ENCODE data around the gene COMMD10.

The COMMD10 gene

GRCh38 chr5:116272281-116272941 lies 187.6 kb downstream of the COMMD10 start:
- Mint-ChIP-seq H3K4me3 (no peak overlapping the region), H3K36me3 (peaks cover 34% of the 10 kb centered on the region)

GRCh38 chr5:116273448-116274242 lies 188.8 kb downstream of the COMMD10 start:
- ATAC-seq (ENCODE audit: low read depth) (no peak), DNase-seq (ENCODE audit: low spot score in 2 of 2) (no peak)
- no peak overlapping the region for H3K4me3 Mint-ChIP-seq
- H3K4me1 Mint-ChIP-seq: no peaks in the 10 kb centered on the region
- peaks cover 12% of the 10 kb centered on the region for H3K9me3 Mint-ChIP-seq
- peaks cover 35% of the 10 kb centered on the region for H3K36me3 Mint-ChIP-seq
- H3K27me3 Mint-ChIP-seq: no peaks in the 10 kb centered on the region
- no peak overlapping the region for H3K27ac Mint-ChIP-seq

More at GRCh38 chr5:116272281-116272941, 187.6 kb downstream of the COMMD10 start:
- Mint-ChIP-seq H3K9me3 (peaks cover 12% of the 10 kb centered on the region), H3K27me3 (no peaks in the 10 kb centered on the region), H3K27ac (no peak overlapping the region), H3K4me1 (no peaks in the 10 kb centered on the region)
- no peak for DNase-seq (ENCODE audit: low spot score in 2 of 2)
- no peak for ATAC-seq (ENCODE audit: low read depth)

DNA sequence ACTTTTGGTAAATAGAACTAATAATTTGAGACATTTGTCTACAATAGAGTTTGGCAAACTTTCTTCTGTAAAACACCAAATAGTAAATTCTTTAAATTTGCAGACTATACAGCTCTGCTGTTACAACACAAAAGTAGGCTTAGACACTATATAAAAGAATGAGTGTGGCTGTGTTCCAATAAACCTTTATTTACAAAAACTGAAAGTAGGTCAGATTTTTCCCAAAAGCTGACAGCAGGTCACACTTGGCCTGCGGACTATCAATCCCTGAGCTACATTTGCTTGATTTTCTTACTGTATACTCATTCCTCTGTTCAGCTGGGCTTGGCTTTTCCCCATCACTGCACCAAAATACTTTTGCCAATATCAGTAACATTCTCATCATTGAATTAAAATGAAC lies 189.4 kb downstream of the COMMD10 start:
- Mint-ChIP-seq H3K27me3 (no peaks in the 10 kb centered on the region), H3K27ac (no peak overlapping the region), H3K4me1 (no peaks in the 10 kb centered on the region), H3K4me3 (no peak overlapping the region), H3K36me3 (peaks cover 37% of the 10 kb centered on the region), H3K9me3 (peaks cover 12% of the 10 kb centered on the region)
- DNase-seq (ENCODE audit: low spot score in 2 of 2): no peak
- no peak for ATAC-seq (ENCODE audit: low read depth)

- H3K4me1 Mint-ChIP-seq: no peaks in the 10 kb centered on the region
- H3K4me3 Mint-ChIP-seq: no peak overlapping the region
- DNase-seq (ENCODE audit: low spot score in 2 of 2) (no peak), ATAC-seq (ENCODE audit: low read depth) (no peak)
- peaks cover 34% of the 10 kb centered on the region for H3K36me3 Mint-ChIP-seq
- peaks cover 12% of the 10 kb centered on the region for H3K9me3 Mint-ChIP-seq
- no peak overlapping the region for H3K27ac Mint-ChIP-seq
- no peaks in the 10 kb centered on the region for H3K27me3 Mint-ChIP-seq
Measured at GRCh38 chr5:116275282-116275681, 190.5 kb downstream of the COMMD10 start.

GRCh38 chr5:116276952-116277351 lies 192.1 kb downstream of the COMMD10 start:
- ATAC-seq (ENCODE audit: low read depth) (no peak), DNase-seq (ENCODE audit: low spot score in 2 of 2) (no peak)
- Mint-ChIP-seq H3K27ac (no peak overlapping the region), H3K36me3 (peaks cover 29% of the 10 kb centered on the region), H3K4me3 (no peak overlapping the region), H3K4me1 (peaks cover 2% of the 10 kb centered on the region), H3K27me3 (no peaks in the 10 kb centered on the region), H3K9me3 (peaks cover 12% of the 10 kb centered on the region)

DNA sequence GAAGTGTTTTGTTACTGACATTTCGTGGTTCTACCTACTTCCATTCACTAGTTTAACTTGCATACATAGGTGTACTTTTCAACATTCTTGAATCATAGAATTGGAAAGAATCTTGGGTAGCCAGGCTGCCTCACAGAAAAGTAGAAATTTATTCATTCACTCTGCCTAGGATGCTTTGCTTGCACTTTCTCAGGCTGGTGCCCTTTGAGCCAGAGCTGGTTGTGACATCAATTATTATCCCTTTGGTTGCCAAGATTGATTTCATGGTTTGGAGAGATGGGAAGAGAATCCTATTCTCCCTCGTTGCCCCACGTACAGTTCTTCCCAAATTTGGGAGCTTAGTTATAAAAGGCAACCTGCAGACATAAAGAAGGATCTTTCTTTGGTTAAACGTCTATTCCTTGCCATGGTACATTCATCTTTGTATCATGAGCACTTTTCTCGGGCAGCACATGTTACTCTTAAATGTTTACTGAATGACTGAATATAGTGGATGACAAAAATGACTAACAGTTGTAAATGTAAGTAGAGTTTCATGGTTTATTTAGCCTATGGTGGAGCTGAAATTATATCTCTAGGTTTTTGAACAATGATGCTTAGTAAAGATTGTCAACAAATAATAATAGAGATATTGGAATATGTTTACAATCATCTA lies 195.5 kb downstream of the COMMD10 start:
- peaks cover 2% of the 10 kb centered on the region for H3K4me1 Mint-ChIP-seq
- H3K9me3 Mint-ChIP-seq: peaks cover 6% of the 10 kb centered on the region
- H3K36me3 Mint-ChIP-seq: peaks cover 18% of the 10 kb centered on the region
- H3K4me3 Mint-ChIP-seq: no peak overlapping the region
- no peak for ATAC-seq (ENCODE audit: low read depth)
- H3K27me3 Mint-ChIP-seq: no peaks in the 10 kb centered on the region
- no peak overlapping the region for H3K27ac Mint-ChIP-seq
- no peak for DNase-seq (ENCODE audit: low spot score in 2 of 2)

GRCh38 chr5:116281309-116281708 lies 196.5 kb downstream of the COMMD10 start:
- H3K27ac Mint-ChIP-seq: no peak overlapping the region

DNA sequence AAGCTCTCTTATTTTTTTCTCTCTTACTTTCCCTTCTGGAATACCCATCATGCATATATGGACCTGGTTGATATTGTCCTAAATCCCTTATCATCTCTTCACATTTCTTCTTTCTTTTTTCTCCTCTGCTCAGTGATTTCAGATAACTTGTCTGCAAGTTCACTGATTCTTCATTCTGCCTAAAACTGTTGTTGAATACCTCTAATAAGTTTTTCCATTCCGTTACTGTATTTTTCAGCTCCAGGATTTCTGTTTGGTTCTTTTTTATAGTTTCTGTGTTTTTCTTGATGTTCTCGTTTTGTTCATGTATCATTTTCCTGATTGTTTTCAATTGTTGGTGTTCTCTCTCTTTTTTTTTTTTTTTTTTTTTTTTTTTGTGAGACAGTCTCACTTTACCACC lies 203.7 kb downstream of the COMMD10 start:
- ATAC-seq (ENCODE audit: low read depth) (no peak), DNase-seq (ENCODE audit: low spot score in 2 of 2) (no peak)
- Mint-ChIP-seq H3K27me3 (no peaks in the 10 kb centered on the region), H3K4me1 (peaks cover 2% of the 10 kb centered on the region), H3K36me3 (peaks cover 58% of the 10 kb centered on the region), H3K9me3 (peaks cover 23% of the 10 kb centered on the region), H3K4me3 (no peak overlapping the region), H3K27ac (no peak overlapping the region)

More at GRCh38 chr5:116281309-116281708, 196.5 kb downstream of the COMMD10 start:
- H3K36me3 Mint-ChIP-seq: peaks cover 26% of the 10 kb centered on the region
- H3K4me3 Mint-ChIP-seq: no peak overlapping the region
- peaks cover 10% of the 10 kb centered on the region for H3K9me3 Mint-ChIP-seq
- no peaks in the 10 kb centered on the region for H3K27me3 Mint-ChIP-seq
- no peak for ATAC-seq (ENCODE audit: low read depth)
- DNase-seq (ENCODE audit: low spot score in 2 of 2): no peak
- peaks cover 4% of the 10 kb centered on the region for H3K4me1 Mint-ChIP-seq

- H3K27ac Mint-ChIP-seq: no peak overlapping the region
- peaks cover 58% of the 10 kb centered on the region for H3K36me3 Mint-ChIP-seq
- no peak for DNase-seq (ENCODE audit: low spot score in 2 of 2)
- H3K27me3 Mint-ChIP-seq: no peaks in the 10 kb centered on the region
- no peak for ATAC-seq (ENCODE audit: low read depth)
- peaks cover 23% of the 10 kb centered on the region for H3K9me3 Mint-ChIP-seq
- peaks cover 2% of the 10 kb centered on the region for H3K4me1 Mint-ChIP-seq
- H3K4me3 Mint-ChIP-seq: no peak overlapping the region
Measured at GRCh38 chr5:116289276-116289675, 204.5 kb downstream of the COMMD10 start.

DNA sequence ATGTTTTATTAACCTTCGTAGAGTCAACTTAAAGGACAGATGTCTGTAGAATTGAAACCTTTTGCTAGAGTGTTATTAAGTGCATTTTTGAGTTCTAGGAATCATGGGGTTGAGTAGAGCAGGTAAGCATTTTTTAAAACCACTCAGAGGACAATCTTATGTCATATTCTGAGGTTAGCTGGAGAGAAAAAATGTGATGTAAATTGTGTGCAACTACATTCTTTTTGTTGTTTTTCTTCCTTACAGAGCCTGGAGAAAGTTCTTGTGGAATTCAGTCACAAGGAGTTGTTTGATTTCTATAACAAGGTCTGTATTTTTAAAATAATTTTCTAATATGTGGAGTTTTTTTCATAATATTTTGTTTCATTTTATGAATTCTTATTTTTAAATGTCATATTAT lies 206.4 kb downstream of the COMMD10 start:
- Mint-ChIP-seq H3K4me1 (no peaks in the 10 kb centered on the region), H3K9me3 (peaks cover 17% of the 10 kb centered on the region), H3K27me3 (no peaks in the 10 kb centered on the region), H3K4me3 (no peak overlapping the region), H3K36me3 (peaks cover 55% of the 10 kb centered on the region), H3K27ac (no peak overlapping the region)
- ATAC-seq (ENCODE audit: low read depth) (no peak), DNase-seq (ENCODE audit: low spot score in 2 of 2) (no peak)

- H3K27me3 Mint-ChIP-seq: no peaks in the 10 kb centered on the region
- ATAC-seq (ENCODE audit: low read depth) (no peak), DNase-seq (ENCODE audit: low spot score in 2 of 2) (no peak)
- H3K4me1 Mint-ChIP-seq: no peaks in the 10 kb centered on the region
- no peak overlapping the region for H3K27ac Mint-ChIP-seq
- H3K36me3 Mint-ChIP-seq: peaks cover 54% of the 10 kb centered on the region
- H3K9me3 Mint-ChIP-seq: peaks cover 15% of the 10 kb centered on the region
- H3K4me3 Mint-ChIP-seq: no peak overlapping the region
Measured at GRCh38 chr5:116292321-116292720, 207.5 kb downstream of the COMMD10 start.

DNA sequence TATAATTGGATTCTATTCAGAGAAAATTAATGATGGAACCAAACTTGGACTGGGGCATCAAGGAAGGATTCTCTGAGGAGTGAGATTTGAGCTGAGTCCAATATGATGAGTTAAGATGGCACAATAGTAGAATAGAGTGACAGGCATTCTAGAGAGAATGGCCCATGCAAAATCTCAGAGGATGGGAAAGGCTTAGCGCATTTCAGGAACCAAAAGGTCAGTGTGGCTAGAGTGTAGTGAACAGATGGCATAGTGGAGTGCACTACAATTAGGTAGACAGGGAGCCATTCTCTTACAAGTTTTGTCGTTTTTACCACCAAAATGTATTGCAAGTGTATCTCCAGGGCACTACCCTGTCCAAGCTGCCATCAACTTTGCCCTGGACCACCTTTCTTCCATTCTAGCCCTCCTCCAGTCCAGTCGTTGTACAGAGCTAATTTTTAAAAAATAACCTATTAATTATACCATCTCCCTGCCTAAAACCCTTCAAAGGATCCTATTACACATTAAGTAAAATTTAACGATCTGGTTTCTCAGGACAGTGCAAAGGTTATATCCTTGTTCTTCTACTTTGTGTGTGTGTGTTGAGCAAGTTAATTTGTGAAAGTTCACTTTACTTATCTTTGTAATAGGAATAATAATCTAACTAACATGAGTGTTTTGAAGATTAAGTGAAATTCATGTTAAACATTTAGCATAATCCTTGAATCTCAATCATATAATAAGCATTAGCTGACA lies 211.7 kb downstream of the COMMD10 start:
- H3K4me3 Mint-ChIP-seq: no peak overlapping the region
- ATAC-seq (ENCODE audit: low read depth) (no peak), DNase-seq (ENCODE audit: low spot score in 2 of 2) (no peak)
- no peak overlapping the region for H3K27ac Mint-ChIP-seq
- no peaks in the 10 kb centered on the region for H3K4me1 Mint-ChIP-seq
- peaks cover 6% of the 10 kb centered on the region for H3K9me3 Mint-ChIP-seq
- peaks cover 47% of the 10 kb centered on the region for H3K36me3 Mint-ChIP-seq
- H3K27me3 Mint-ChIP-seq: no peaks in the 10 kb centered on the region

- ATAC-seq (ENCODE audit: low read depth) (no peak), DNase-seq (ENCODE audit: low spot score in 2 of 2) (no peak)
- Mint-ChIP-seq H3K9me3 (peaks cover 6% of the 10 kb centered on the region), H3K27ac (no peak overlapping the region), H3K4me3 (no peak overlapping the region), H3K36me3 (peaks cover 52% of the 10 kb centered on the region), H3K27me3 (no peaks in the 10 kb centered on the region), H3K4me1 (no peaks in the 10 kb centered on the region)
Measured at GRCh38 chr5:116297296-116297814, 212.5 kb downstream of the COMMD10 start.

All from memory B cell (primary cell).